HG03108 (cell line): Measurements from ENCODE around the gene MLYCD.

Experiments
- ATAC-seq: cut with Tn5 transposase; IDR thresholded peaks from one replicate; pipeline ENCODE4 v1.9.1; 2021; ENCODE audit warnings: moderate library complexity; ENCODE audit not compliant: unreplicated experiment

MLYCD gene

DNA sequence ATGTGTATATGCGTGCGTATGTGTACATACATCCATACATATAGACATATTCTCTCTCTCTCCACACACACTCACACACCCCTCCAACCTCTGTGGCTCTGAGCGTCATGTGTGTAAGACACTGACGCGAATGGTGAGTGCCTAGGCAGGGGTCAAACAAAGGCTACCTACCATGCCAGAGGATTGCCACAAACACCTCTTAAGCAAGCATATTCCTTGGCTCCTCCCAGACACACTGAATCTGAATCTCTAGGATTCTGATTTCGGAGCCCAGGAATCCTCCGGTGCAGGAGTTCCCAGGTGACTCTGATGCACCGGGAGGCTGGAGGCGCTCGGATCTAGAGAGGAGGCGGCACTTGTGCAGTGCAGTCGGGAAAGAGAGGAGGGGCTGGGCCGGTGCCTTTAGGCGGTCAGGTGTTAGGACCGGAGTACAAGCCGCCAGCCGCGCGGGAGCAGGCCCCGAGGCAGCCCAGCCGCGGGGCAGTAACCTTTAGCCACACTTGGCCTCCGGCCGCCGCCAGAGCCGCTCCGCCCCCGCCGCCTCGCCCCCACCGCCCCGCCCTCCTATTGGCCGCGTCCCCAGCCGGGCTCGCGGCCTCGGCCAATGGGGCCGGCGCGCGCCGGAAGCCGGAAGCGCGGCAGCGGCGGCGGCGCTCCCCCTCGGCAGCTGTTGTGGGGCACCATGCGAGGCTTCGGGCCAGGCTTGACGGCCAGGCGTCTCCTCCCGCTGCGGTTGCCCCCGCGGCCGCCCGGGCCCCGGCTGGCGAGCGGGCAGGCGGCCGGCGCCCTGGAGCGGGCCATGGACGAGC lies at the start of gene MLYCD:
Gene MLYCD, plus strand, starts transcription at position 653 of the 809 bp plus-strand sequence. Its CDS starts 30 bp downstream, at position 683.
- peak; percentile 87 for ATAC-seq

DNA sequence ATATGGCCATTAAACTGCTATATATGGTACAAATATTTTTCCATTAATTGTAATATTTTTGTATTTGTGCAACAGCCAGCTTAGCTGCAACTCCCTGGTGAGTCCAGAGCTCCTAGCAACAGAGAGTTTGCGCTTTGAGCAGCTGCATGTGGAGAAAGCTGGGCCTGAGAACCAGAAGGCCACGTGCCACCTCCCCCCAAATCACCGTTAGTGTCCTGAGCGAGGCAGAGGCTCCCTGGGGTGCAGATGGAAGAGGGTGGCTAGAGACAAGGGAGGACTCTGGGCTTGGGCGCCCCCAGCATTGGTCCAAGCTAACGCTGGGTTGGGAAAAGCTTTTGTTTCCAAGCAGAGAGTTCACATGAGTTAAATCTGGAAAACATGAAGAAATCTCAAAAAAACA lies 49.5 kb upstream of the MLYCD start:
- ATAC-seq: no peak

DNA sequence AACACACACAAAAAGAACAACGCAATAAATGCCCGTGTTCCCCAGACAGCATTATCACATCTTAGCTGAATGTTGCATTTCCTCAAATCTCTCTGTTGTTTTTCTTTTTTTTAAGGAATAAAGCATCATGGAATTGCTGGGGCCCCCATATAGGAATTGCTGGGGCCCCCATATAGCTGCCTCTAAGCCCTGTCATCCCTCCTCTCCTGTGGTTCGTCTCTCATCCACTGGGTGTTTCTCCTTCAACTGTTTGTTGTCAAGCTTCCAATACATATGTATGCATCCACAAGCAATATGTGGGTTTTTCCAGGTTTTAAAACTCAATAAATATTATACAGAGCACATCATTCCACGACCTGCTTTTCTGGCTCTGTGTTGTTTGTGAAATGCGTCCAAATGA lies 48.0 kb upstream of the MLYCD start:
- ATAC-seq: no peak

DNA sequence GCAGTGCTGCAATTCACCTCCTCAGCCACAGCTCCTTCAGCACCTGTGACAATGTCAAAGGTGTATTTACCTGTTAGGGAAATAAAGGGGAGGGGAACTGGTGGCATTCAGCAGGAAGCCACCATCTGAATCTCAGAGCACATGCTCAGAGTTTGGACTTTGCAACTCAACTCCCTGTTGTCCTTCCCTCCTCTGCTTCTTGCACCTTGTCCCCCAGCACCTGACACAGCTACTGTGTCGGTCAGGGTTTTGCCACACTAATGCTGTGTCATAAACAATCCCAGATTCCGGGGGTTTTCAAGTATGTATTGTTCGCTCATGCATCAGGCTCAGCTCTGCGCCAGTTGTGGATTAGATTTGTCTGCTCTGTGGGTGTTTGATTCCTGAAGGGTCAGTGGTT lies 47.4 kb upstream of the MLYCD start:
- ATAC-seq: no peak

DNA sequence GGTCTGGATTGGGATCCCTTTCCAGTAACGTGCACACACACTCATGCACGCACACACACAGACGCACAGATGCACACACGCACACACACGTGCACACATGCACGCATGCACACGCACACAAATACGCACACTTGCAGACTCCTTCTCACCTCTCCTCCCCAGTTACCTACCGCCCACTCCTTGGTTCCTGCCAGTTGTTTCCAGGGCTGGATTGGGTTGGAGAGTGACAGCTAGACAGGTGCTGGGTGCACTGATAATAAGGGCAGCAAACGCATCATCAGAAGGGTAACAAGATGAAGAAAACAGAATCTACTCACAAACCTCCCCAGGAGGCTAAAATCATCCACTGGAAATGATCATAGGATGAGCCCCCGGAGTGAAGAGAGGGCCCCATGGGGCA lies 46.1 kb upstream of the MLYCD start:
- no peak for ATAC-seq

DNA sequence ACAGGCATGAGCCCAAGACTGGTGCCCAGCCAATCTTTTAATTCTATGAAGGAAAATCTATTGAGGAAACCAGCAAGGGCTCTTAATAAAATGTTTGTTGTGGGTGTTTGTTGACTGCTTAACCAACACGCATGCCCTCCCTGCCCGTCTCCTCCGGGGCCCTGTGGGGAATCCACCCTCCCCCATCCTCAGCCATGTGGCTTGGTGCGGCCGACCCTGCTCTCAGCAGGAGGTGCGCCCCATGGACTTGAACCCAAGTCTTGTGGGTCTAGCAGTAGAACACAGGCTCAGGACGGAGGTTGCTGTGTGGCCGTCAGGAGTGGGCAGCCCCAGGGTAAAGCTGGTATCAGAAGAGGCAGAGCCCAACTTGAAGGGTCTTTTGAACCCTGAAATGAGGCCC lies 45.1 kb upstream of the MLYCD start:
- no peak for ATAC-seq

DNA sequence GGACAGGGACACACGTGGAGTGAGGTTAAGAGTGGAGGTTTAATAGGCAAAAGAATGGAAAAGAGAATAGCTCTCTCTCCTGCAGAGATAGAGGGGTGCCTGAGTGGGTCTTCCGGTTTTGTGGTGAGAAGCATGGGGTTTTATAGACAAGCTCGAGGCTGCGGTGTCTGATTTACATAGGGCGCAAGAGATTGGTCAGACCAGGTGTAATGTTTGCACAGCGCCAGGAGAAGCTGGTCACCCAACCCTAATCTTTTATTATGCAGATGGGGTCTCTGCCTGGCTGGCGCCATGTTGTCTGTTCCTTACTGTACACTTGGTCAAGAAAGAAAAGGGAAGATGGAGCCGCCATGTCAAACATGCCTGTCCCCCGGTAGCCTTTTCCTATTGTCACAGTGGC lies 44.5 kb upstream of the MLYCD start:
- ATAC-seq: no peak

DNA sequence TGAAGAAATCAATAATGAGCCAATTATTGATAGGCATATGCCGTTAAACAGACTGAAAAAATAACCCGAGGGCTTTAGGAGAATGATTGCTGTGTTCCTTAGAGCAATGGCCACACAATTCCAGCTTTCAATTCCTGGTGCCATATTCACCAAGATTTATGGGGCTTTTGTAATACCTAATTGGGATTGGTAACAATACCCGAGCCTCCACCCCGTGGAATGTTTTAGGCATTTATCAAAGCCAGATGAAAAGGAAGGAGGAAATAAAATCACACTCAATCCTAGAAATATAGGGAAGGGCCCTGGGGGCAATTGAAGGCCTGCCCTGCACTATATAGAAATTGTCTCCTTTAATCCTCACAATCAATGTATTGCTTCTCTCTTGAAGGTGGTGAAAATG lies 42.1 kb upstream of the MLYCD start:
- ATAC-seq: no peak

DNA sequence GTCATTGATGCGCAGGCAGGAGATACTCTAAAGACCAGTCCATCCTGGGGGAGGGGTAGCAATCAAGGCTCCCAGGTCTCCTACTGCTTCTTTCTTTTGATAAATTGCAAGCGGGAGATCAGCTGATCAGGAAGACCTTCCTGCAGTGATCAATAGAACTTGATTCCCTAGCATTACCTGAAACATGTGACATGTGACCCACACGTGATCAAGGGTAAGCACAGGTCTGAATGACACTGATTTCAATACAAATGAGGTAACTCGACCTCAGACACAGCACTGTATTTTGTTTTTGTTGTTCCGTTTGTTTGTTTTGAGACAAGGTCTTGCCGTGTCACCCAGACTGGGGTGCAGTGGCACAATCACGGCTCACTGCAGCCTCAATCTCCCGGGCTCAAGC lies 39.6 kb upstream of the MLYCD start:
- ATAC-seq: no peak

DNA sequence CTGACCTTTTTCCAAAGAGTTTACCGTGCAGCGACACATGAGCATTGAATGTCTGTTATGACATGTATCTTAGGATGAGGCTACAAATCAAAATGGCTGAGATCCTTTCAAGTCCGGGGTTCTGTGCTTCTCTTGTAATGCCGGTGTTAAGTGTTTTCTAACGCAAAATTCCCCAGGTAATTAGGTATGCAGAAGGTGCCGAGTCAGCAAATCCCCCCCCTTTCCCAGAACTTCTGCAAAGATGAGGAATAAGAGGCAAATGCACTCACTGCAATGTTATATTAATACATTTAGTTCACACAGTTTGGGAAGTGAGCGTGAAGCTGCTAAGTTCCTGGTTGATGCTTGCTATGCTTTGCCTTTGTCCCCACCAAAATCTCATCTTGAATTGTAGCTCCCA lies 36.3 kb upstream of the MLYCD start:
- no peak for ATAC-seq

DNA sequence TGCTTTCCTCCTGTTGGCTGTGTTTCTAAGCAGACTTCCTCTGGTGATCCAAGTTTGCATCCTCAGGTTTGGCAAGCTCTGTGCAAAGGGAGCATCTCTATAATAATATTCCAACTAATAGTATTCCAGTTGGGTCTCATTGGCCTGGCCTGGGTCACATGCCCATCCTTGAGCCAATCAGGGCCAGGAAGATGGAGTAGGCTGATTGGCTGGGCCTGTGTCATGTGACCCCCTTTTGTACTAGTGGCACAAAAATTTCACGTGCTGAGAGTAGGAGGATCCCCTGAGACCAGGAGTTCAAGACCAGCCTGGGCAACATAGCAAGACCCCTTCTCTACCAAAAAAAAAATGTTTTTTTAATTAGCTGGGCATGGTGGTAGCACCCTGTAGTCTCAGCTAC lies 35.2 kb upstream of the MLYCD start:
- no peak for ATAC-seq

DNA sequence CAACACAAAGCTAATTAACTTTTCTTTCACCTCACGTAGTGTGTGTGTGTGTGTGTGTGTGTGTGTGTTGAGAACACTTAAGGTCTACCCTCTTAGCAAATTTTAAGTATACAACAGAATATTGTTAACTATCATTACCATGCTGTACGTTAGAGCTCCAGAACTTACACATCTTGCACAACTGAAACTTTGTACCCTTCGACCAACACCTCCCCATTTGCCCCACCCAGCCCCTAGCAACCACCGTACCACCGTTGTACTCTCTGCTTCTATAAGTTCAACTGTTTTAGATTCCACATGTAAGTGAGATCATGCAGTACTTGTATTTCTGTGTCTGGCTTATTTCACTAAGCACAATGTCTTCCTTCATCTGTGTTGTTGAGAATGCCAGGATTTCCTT lies 28.1 kb upstream of the MLYCD start:
- no peak for ATAC-seq

DNA sequence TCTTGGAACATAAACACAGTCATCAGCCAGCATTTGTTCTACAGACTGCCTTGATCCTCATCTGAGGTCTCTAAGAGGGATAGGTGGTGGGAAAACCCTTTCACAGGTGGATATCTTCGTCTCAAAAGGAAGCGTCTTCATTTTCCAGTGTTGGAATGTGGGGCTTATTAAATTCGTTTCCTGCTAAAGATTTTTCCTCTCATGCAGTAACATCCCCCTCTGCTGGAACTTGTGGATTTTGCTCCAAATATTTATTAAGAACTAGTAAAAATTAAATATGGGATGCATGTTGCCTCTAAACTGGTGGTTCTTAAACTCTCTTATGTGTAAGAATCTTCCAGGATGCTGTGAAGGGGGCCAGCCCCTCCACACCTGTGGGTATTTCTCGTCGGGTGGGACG lies 20.1 kb upstream of the MLYCD start:
- no peak for ATAC-seq

DNA sequence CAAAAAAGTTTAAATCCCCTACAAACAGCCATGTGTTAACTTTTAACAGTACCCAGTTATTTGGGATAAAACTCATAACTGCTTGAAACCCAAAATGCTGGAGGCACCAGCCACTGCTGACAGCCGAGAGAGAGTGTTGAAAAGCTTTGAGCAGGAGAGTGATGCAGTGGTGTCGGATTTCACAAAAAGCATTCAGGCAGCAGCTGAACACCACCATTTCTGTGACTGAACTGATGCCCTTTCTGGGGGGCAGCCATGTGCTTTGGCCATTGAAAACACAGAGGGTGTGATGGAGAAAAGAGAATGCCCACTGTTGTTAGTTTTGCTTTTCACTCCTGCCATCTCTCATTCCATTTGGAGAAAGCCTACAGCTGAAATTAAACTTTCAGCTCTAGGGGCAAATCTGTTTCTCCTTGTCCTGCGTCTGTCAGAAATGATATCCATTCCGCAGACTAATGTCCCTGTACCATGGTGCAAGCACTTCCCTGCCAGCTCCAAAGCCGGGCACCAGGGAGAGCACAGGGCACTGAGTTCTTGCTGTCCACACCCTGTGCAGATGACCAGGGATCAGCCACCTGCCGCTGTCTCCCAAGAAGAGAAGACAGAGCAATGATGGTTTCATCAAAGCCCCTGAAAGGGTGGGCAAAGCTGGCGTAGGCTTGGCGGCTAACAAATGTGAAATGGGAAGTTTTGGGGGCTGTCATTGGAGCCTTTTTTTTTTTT lies 16.6 kb upstream of the MLYCD start:
- no peak for ATAC-seq

DNA sequence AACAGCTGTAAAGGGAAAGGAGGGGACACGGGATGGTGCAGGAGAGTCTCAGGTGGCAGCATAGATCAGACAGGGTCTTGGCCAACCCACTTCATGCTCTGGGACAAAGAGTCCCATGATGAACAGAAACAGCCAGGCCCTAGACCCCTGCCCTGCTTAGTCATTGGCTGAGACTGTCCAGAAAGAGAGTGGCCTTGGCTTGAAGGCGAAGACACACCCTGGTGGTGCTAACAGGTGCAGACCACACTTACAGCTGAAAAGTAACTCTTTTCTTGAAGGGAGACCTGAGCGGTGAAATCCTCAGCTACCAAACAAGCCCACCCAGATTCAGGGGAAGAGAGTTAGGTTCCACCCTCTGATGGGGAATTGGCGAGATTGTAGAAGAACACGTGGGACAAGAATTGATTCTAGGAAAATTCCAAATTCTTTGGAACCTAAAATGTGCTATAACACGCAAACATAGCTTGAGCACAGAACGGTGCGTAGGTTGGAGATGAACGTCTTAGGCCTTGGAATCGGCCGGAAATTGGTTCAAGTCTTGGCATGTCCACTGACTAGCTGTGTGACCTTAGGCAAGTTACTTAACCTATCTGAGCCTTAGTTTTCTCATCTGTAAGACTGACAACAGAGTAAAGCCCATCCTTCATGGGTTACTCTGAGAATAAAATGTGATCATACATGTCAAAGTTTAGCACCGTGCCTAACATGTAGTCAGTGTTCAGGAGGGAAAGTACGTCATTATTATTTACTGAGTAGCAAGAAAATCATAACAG lies 12.5 kb upstream of the MLYCD start:
- ATAC-seq: no peak

DNA sequence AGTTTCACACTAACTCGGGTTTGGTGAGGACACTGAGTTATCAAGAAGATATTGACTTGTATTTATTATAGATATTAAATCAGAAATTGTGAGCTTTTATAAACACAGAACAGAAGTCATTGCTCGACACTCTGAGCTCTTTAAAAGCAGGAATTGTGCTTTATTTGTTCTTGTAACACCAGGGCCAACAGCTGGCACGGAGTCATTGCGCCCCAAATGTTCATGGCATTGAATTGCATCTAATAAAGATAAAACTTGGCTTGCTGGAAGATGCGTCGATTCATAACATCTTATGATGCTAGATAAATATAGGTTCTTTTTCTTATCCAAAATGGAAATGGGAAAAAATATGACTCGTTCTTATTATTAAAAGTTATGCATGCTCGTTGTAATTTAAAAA lies 11.8 kb upstream of the MLYCD start:
- no peak for ATAC-seq

DNA sequence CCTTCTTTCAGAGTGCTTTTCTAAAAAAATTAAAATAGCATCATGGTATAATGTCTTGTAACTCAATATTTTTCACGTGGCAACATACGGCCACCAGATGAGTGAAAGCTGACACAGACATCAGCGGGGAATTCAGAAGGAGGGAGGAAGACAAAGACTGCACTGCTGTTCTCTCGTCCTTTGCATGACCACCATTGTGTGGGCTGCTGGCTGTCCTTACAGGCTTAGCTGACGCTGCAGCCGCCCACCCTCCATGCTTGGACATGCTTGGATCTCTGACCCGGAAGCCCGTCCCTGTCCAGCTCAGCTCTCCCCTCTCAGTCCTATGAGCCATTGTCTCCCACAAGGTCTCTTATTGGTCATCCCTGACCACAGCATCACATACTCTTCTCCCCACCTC lies 11.4 kb upstream of the MLYCD start:
- ATAC-seq: no peak

DNA sequence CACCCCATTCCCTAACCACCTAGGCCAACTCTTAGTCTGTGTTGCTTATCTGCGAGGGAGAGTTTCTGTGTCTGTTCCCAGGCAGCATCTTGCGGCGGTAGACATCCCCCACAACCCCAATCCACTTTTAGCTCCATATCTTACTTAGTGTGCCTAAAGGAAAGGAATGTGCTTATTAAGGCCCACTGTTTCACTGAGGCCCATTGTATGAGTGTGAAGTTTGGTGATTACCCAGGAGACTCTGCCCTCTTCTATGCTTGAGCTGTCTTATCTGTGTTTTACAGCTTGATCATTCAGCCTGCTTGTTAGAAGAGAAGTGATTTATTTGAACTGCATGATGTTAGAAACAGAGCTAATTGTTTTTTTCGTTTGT lies 10.3 kb upstream of the MLYCD start:
- no peak for ATAC-seq

DNA sequence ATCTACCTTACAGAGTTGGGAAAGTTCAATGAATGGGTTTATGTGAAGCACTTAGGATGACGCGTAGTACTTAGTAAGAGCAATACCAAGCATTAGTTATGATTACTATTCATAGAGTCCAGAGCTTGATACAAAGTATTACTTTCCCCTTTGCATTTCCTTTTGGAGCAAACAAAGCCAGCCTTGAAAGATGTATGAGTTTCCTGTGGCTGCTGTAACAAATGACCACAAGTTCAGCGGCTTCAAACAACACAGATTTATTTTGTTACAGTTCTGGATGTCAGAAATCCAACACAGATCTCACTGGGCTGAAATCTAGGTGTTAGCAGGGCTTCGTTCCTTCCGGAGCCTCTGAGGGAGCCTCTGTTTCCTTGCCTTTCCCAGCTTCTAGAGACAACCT lies 8.6 kb upstream of the MLYCD start:
- no peak for ATAC-seq

DNA sequence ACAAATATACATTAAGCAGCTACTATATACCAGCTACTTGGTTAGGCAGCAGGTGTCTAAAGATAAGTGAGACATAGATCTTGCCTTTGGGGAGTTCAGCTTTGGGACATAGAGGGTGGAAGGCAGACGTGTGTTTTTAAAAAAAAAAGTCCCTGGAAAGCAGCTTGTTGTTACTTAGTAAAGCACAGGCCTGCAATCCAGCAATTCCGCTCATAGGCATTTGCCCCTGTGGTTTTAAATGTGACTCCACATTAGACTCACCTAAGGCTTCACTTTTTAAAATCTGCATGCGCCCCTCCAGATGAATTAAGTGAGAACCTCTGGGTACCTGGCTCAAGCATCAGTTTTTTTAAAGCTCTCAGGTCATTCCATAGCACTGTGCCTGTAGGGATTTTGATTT lies 7.2 kb upstream of the MLYCD start:
- ATAC-seq: no peak

DNA sequence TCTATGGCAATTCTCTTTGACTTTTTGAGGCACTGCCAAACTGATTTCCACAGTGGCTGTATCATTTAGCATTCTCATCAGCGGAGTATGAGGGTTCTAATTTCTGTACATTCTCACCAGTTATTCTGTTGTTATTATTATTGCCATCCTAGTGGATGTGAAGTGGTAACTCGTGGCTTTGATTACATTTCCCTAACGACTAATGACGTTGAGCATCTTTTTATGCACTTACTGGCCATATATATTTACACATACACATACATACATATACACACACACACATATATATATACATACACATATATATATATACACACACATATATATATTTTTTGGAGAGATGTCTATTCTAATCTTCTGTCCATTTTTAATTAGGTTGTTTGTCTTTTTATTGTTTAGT lies 3.7 kb upstream of the MLYCD start:
- ATAC-seq: no peak

DNA sequence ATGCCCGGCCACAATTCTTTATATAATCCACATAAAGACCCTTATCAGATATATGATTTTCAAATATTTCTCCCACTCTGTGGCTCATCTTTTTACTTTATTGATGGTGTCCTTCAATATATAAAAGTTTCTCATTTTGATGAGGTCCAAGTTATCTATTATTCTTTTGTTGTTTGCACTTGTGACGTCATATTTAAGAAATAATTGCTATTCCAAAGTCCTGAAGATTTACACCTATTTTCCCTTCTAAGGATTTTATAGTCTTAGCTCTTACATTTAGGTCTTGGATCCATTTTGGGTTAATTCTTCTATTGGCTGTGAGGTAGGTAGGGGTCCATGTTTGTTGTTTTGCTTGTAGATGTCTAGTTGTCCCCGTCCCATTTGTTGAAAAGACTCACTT lies 3.0 kb upstream of the MLYCD start:
- no peak for ATAC-seq
